Brain microvascular endothelial cell (primary cell): ENCODE measurements around the gene SLC39A2.
A peak's percentile ranks its signal among the peaks of the same experiment; 100 is the strongest.

Source experiments
- DNase-seq: peaks from one replicate; pipeline ENCODE4 v3.0.0-alpha.2; 2020
- H3K27ac ChIP-seq: fragments of 250-450 bp; sonication (Bioruptor Pico); 2 replicates; pipeline ENCODE4 v1.5.1; 2020; ENCODE audit warnings: mild to moderate bottlenecking, moderate library complexity
- H3K27me3 ChIP-seq: fragments of 250-450 bp; sonication (Bioruptor Pico); replicated peaks from 2 replicates; pipeline ENCODE4 v1.5.1; 2020; ENCODE audit warnings: mild to moderate bottlenecking
- H3K36me3 ChIP-seq: fragments of 250-450 bp; sonication (Bioruptor Pico); replicated peaks from 2 replicates; pipeline ENCODE4 v1.5.1; 2020; ENCODE audit warnings: mild to moderate bottlenecking
- H3K4me3 ChIP-seq: 2 replicates; pipeline ENCODE4 v1.5.1; 2011; ENCODE audit warnings: low read depth, mild to moderate bottlenecking, control low read depth, low read length, moderate library complexity
- CTCF ChIP-seq: IDR thresholded peaks from 2 replicates; pipeline ENCODE4 v1.5.1; 2011; ENCODE audit warnings: low read depth, mild to moderate bottlenecking, moderate library complexity, low read length, control low read depth, inconsistent platforms; ENCODE audit errors: missing control alignments
- in situ Hi-C: cut with HindIII; loops from 2 replicates; pipeline ENCODE4 v1.10.0; 2017; ENCODE audit warnings: low sequenced_read_pairs, low pct_ligation_motif_present

SLC39A2 gene

GRCh38 chr14:21043974-21044618, 45.0 kb downstream of the SLC39A2 start:
- in situ Hi-C loops, result no loop called here
- no peak for TF ChIP-seq CTCF
- no peak overlapping the region for H3K27ac ChIP-seq
- no peaks in the 10 kb centered on the region for H3K36me3 ChIP-seq
- H3K27me3 ChIP-seq, result no peaks in the 10 kb centered on the region
- H3K4me3 ChIP-seq, result no peak overlapping the region
- DNase-seq, result no peak

DNA sequence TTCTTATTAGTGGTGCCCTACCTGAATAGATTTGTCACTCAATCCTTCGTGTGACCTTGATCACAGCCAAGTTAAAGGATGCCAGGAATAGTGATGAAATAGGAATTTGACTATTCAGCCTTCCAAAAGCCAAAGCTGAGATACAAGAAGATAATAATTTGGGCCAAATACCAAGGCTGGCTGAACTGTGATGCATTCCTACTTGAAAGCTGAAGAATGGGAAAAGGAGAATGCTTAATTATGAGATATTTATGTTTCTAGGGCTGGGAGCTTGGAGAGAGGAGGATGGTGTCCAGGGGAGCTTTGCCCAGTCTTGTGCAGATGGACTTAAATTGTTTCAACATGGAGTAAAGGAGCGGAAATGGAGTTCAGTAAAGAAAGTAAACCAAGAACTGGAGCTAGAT, 48.3 kb downstream of the SLC39A2 start:
- no peaks in the 10 kb centered on the region for H3K36me3 ChIP-seq
- DNase-seq, result no peak
- no peak overlapping the region for H3K4me3 ChIP-seq
- no peak overlapping the region for H3K27ac ChIP-seq
- TF ChIP-seq CTCF, result no peak
- in situ Hi-C loops, result no loop called here
- H3K27me3 ChIP-seq, result no peaks in the 10 kb centered on the region

GRCh38 chr14:21048638-21049037, 49.5 kb downstream of the SLC39A2 start:
- Histone ChIP-seq H3K4me3 (no peak overlapping the region), H3K27ac (no peak overlapping the region), H3K36me3 (no peaks in the 10 kb centered on the region), H3K27me3 (no peaks in the 10 kb centered on the region)
- in situ Hi-C loops, result no loop called here
- DNase-seq, result no peak
- no peak for TF ChIP-seq CTCF

DNA sequence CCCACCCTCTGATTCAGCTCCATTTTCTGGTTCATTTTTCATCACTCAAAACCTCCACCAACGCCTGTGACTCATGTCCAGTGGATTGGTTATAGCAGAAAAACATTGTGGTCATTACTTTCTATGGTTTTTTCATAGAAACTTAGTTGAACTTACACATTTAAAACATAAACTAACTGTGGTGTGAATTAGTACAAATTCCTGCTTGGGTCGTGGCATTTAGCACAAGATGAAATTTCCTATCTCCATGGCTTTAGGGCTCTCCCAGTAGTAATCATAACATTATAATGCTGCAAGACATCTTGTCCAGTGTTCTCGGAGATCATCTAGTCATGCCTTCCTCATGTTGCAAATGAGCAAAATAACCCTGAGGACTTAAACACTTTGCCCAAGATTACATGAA, 50.2 kb downstream of the SLC39A2 start:
- Histone ChIP-seq H3K27me3 (no peaks in the 10 kb centered on the region), H3K36me3 (no peaks in the 10 kb centered on the region), H3K27ac (no peak overlapping the region), H3K4me3 (no peak overlapping the region)
- DNase-seq, result peak; percentile 44
- TF ChIP-seq CTCF, result no peak
- in situ Hi-C loops, result no loop called here

- in situ Hi-C loops, result no loop called here
- DNase-seq, result no peak
- Histone ChIP-seq H3K4me3 (no peak overlapping the region), H3K36me3 (no peaks in the 10 kb centered on the region), H3K27ac (no peak overlapping the region), H3K27me3 (no peaks in the 10 kb centered on the region)
- TF ChIP-seq CTCF, result no peak
Observed at GRCh38 chr14:21050597-21050996, 51.5 kb downstream of the SLC39A2 start.
